SU-DHL-6 (cell line): ENCODE measurements around the gene ATRNL1.

ENCODE experiments used
- EZH2phosphoT487 ChIP-seq: fragments of 200-600 bp; sonication (generic), shearing (Covaris generic); conservative IDR thresholded peaks from 2 replicates; pipeline ENCODE4 v1.6.1; 2018; ENCODE audit warnings: mild to moderate bottlenecking, antibody characterized with exemption, low read length, moderate library complexity, mixed read lengths
- TF ChIP-seq, protein P1 (sequence below): fragments of 200-600 bp; sonication (generic); IDR thresholded peaks from one replicate; pipeline ENCODE4 v1.5.1; 2017; ENCODE audit warnings: antibody characterized with exemption, mild to moderate bottlenecking, low read length, moderate library complexity; ENCODE audit not compliant: insufficient read depth, poor library complexity, severe bottlenecking

DNA sequence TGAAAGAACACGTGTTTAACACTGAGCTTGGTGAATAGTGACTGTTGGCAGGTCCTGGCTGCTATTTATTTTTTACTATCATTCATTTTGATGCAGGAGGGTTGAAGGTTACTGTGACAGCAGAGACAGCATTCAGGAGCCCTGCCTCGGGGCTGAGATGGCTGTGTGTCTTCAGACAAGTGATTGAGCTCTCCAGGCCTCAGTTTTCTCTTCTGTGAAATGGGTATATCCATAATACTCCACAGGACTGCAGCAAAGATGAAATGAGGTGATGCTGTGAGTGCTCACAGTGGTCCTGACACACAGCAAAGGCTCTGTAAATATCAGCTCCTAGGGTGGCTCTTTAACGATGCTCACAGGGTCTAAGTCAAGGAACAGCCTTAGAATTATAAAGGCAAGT, 884.7 kb downstream of the ATRNL1 start:
- TF ChIP-seq, protein P1, sequence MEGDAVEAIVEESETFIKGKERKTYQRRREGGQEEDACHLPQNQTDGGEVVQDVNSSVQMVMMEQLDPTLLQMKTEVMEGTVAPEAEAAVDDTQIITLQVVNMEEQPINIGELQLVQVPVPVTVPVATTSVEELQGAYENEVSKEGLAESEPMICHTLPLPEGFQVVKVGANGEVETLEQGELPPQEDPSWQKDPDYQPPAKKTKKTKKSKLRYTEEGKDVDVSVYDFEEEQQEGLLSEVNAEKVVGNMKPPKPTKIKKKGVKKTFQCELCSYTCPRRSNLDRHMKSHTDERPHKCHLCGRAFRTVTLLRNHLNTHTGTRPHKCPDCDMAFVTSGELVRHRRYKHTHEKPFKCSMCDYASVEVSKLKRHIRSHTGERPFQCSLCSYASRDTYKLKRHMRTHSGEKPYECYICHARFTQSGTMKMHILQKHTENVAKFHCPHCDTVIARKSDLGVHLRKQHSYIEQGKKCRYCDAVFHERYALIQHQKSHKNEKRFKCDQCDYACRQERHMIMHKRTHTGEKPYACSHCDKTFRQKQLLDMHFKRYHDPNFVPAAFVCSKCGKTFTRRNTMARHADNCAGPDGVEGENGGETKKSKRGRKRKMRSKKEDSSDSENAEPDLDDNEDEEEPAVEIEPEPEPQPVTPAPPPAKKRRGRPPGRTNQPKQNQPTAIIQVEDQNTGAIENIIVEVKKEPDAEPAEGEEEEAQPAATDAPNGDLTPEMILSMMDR = no peak
- TF ChIP-seq EZH2phosphoT487 = no peak
